GM23248 (cell line): ENCODE measurements around the gene TSPEAR.

ENCODE experiments used
- EZH2 ChIP-seq: fragments of 200-600 bp; sonication (generic); IDR thresholded peaks from 2 replicates; pipeline ENCODE4 v1.6.1; 2018; ENCODE audit warnings: antibody characterized with exemption, mild to moderate bottlenecking; ENCODE audit not compliant: insufficient read depth, poor library complexity, severe bottlenecking
- EZH2phosphoT487 ChIP-seq: fragments of 200-600 bp; sonication (generic); IDR thresholded peaks from 2 replicates; pipeline ENCODE4 v1.6.1; 2018; ENCODE audit warnings: antibody characterized with exemption, moderate library complexity, mild to moderate bottlenecking, low read depth; ENCODE audit not compliant: insufficient read depth

- no peak for TF ChIP-seq EZH2
- TF ChIP-seq EZH2phosphoT487 = no peak
Observed at GRCh38 chr21:44471341-44471740, 240.0 kb downstream of the TSPEAR start.
